SK-N-DZ (cell line): Measurements from ENCODE around the gene ADD3.
"Not testable (repeated sequence)": the region's sequence is repeated elsewhere in the genome, so short reads cannot be mapped to it uniquely, and the experiment has no call there.

ENCODE experiments used
- DNase-seq: peaks from one replicate; pipeline ENCODE4 v3.0.0-alpha.2; 2015; ENCODE audit warnings: low spot score

The ADD3 gene

DNA sequence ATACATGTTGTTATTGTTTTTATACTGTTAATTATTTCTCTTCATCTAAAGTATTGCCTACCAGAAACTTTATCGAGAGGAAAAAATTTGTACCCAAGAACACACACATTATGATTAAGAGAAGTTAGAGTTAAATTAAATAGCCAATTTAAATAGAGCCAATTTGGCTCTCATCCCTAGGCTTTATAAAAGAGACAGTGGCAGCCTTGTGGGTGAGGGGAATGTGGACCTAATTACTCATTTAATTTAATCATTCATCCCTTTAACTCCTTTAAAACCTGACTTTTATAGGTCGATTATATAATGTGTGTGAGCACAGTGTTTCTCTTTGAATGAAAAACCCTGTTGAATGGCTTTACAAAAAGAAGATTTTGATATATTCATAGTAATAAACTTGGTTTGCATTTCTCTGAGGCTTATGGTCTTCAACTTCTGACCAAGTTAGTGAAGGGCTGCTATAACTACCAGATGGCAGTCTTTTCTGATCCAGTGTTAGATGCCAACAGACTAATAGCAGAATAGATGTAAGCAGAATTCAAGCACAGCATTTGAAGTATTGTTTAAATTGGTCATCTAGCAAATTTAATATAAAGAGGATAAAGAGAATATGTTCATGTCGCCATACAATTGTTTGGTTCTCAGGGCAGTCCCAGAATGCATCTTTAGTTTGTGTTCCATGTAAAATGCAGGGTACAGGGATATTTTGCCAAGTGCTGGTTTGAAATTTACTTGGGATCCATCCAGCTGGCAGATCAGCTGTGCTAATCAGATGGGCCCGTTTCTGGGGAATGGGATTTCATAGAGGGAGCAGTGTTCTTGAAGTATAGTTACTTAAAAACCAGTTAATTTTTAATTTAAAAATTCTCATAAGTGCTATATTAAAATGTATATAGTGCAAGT lies 25.3 kb downstream of the ADD3 start:
- DNase-seq, result no peak

DNA sequence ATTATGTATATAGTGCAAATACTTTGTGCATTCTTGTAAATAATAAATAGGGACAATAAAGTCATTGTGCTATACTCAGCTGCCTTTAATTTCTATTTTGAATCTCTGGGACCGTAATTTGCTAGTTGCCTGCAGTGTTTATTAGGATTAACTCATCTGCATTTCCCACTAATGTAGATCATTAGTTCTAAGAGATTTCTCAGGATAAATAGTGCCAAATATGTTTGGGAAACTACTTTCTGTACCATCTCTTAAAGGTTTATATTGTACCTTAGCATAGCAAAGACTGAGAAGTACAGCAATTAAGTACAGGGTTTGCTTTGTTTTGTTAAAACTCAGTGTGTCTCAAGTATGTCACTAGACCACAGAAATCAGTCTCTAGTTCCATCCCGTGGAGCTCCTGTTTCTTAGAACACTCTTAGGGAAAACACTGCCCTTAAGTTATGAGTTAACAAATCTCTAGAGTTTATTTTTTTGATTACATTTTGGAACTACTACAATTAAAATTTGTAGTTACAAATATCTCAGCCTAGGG lies 26.0 kb downstream of the ADD3 start:
- DNase-seq, result no peak

GRCh38 chr10:110034596-110034995 lies 26.8 kb downstream of the ADD3 start:
- DNase-seq, result no peak

- no peak for DNase-seq
Measured at GRCh38 chr10:110035070-110035921, 27.5 kb downstream of the ADD3 start.

GRCh38 chr10:110036640-110037039 lies 28.9 kb downstream of the ADD3 start:
- no peak for DNase-seq

DNA sequence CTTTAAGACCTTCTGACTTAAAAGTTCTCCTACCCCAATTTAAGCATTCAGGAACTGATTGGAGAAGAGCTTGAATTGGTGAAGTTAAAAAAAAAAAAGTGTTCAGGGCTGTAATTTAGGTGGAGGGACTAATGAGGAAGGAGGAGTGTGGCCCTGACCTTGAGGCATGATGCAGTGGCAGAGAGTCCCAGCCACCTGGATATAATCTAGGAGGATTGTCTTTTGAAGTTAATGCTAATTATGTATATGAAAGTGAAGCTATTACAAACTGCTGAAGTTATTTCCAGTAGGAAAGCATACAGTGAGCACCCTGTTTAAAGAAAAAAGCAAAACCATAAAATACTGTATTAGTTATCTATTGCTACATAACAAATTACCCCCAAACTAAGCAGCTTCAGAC lies 31.5 kb downstream of the ADD3 start:
- DNase-seq, result no peak

DNA sequence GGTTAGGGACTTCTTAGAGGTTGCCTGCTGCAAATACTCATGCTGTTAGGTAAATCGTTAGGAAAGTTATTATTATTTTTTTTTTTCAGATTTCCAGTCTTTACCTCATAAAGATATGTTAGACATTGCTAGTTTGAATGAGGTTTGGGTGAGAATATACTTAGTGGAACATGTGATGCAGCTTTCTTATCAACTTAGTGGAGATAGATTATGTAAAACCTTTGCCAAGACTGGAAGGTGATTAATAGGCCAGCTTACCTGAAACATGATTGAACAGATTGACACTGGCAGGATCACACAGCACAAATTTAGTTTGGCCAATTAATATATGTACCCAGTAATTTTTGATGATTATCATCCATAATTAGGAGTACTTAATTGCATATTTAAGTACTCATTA lies 32.3 kb downstream of the ADD3 start:
- DNase-seq, result no peak

- no peak for DNase-seq
Measured at GRCh38 chr10:110040767-110041478, 33.1 kb downstream of the ADD3 start.

DNA sequence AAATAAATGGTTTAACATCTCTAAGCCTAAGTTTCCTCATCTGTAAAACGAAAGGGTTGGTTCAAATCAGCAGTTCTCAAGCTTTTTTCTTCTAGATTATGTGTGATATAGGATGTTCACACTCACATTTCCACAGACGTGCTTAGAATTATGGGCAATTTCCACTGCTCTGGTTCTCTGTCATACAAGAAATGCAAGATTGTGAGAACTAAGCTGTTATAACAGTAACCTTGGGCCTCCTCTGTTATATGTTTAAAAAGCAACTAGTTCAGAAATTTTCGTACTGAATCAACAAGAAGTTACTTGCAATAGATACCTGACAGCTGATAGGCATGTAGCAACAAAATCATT lies 33.7 kb downstream of the ADD3 start:
- no peak for DNase-seq

- no peak for DNase-seq
Measured at GRCh38 chr10:110042181-110042580, 34.4 kb downstream of the ADD3 start.

DNA sequence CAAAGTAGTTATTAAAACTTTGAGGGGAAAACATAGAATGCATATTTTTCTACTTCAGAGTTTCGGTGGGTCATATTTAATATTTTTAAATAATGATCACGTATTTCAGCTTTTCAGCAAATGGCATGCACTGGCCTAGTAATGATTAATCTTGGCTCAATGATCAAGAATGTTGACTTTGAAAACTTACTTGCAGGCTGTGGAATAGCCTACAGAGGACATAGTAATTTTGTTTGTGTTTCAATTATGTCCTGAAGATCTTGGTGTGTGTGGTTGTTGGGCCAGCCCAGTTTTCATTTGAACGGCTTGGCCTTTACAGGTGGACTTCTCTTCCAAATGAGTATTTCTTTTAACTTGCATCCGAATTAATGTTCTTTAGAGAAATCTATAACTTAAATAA lies 35.1 kb downstream of the ADD3 start:
- DNase-seq, result no peak

GRCh38 chr10:110044681-110045080 lies 36.9 kb downstream of the ADD3 start:
- no peak for DNase-seq

GRCh38 chr10:110045772-110046171 lies 38.0 kb downstream of the ADD3 start:
- no peak for DNase-seq

DNA sequence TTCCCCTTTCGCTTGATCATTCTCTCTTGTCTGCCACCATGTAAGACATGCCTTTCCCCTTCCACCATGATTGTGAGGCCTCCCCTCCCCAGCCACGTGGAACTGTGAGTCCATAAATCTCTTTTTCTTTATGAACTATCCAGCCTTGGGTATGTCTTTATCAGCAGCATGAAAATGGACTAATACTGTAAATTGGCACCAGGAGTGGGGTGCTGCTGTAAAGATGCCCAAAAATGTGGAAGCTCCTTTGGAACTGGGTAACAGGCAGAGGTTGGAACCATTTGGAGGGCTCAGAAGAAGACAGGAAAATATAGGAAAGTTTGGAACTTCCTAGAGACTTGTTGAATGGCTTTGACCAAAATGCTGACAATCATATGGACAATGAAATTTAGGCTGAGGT lies 40.4 kb downstream of the ADD3 start:
- not testable (repeated sequence) for DNase-seq

DNA sequence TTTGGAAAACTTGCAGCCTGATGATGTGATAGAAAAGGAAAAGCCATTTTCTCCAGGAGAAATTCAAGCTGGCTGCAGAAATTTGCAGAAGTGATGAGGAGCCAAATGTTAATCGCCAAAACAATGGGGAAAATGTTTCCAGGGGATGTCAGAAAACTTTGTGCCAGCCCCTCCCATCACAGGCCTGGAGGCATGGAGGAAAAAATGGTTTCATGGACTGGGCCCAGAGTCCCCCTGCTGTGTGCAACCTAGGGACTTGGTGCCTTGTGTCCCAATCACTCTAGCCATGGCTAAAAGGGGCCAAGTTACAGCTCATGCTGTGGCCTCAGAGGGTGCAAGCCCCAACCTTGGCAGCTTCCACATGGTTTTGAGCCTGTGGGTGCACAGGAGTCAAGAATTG lies 41.0 kb downstream of the ADD3 start:
- DNase-seq, result no peak

DNA sequence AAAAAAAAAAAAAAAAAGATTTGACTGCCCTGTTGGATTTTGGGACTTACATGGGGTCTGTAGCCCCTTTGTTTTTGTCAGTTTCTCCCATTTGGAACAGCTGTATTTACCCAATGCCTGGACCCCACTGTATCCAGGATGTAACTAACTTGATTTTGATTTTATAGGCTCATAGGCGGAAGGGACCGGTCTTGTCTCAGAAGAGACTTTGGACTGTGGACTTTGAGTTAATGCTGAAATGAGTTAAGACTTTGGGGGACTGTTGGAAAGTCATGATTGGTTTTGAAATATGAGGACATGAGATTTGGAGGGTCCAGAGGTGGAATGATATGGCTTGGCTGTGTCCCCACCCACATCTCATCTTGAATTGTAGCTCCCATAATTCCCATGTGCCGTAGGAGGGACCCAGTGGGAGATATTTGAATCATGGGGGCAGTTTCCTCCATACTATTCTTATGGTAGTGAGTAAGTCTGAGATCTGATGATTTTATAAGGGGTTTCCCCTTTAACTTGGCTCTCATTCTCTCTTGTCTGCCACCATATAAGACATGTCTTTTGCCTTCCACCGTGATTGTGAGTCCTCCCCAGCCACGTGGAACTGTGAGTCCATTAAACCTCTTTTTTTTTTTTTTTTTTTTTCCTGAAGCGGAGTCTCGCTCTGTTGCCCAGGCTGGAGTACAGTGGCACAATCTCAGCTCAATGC lies 42.3 kb downstream of the ADD3 start:
- DNase-seq, result not testable (repeated sequence)

GRCh38 chr10:110051487-110051886 lies 43.7 kb downstream of the ADD3 start:
- no peak for DNase-seq

GRCh38 chr10:110052916-110053315 lies 45.1 kb downstream of the ADD3 start:
- DNase-seq, result no peak

DNA sequence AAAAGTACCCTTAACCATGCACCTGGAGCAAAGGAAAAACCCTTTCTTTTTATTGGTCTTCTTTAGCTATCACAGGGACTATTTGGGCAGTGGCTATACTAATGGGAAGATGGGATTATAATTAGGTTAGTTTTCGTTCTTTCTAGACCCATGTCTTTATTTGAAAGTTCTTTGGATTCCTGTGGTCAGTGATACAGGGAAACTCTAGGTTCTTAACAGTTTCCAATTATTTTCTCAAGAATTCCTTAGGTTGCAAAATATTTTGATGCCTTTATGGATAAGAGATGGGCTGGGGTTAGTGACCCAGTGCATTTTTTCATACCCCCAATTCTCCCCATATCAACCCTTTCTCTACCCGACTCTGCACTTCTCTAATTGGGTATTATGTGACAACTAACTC lies 49.0 kb downstream of the ADD3 start:
- no peak for DNase-seq

DNA sequence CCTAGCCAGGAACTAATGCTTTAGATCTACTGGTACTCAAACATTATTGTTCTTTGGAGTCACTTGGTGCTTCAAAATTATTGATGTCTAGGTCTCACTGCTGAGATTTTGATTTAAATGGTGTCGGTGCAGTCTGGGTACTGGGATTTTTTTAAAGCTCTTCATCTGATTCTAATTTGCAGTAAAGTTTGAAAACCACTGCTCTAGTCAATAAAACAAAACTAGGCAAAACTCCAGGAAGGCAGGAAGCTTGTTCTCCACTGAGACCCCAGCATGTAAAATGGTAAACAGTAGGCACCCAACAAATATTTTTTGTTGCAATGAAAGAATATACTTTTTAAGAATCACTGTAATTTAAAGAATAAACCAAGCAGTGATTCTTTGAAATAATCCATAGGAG lies 49.7 kb downstream of the ADD3 start:
- DNase-seq, result no peak

DNA sequence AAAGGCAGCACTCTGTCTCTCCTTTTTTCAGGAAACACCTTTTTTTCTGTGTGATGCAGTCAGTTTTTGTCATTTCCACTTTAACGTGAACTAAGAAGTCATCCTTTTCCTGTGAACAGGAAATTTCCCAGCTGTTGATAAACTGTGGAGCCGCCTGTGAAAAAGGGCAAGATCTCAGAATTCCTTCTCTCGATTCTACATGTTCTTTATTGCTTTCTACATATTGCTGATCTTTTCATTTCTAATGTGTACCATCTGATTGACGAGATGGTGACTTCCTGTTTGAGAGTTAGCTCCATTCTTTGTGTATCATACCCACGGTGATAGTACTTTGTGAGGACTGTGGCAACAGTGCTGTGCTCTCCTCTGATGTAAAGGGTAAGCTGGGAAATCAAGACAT lies 50.4 kb downstream of the ADD3 start:
- no peak for DNase-seq
